ENCODE data around the gene TNFRSF8. TPM values are rescaled to one million over a fixed set of nuclear protein-coding genes. Genes with fewer than 3 reads are reported as not detected.
"Not testable (repeated sequence)": the region's sequence is repeated elsewhere in the genome, so short reads cannot be mapped to it uniquely, and the experiment has no call there.

TNFRSF8 gene
- total RNA-seq, 1 donor from 2014 or later, result 1.8 TPM

GRCh38 chr1:12035312-12035711 is 27.8 kb upstream of the TNFRSF8 start:
- intact Hi-C loops (cut with DNase I), result no loop called here
- no peak overlapping the region for H3K27ac ChIP-seq
- no peak overlapping the region for H3K4me3 ChIP-seq
- ATAC-seq, result no peak
- no peaks in the 10 kb centered on the region for H3K27me3 ChIP-seq
- H3K4me1 ChIP-seq, result peaks cover 10% of the 10 kb centered on the region
- TF ChIP-seq CTCF (IDR thresholded peaks at IDR 0.05), result no peak
- H3K9me3 ChIP-seq, result no peaks in the 10 kb centered on the region
- DNase-seq, result no peak
- H3K36me3 ChIP-seq, result no peaks in the 10 kb centered on the region

- H3K36me3 ChIP-seq, result no peaks in the 10 kb centered on the region
- intact Hi-C loops (cut with DNase I), result no loop called here
- no peaks in the 10 kb centered on the region for H3K9me3 ChIP-seq
- ATAC-seq, result no peak
- H3K27me3 ChIP-seq, result no peaks in the 10 kb centered on the region
- no peak for DNase-seq
- H3K27ac ChIP-seq, result no peak overlapping the region
- TF ChIP-seq CTCF (IDR thresholded peaks at IDR 0.05), result no peak
- H3K4me3 ChIP-seq, result no peak overlapping the region
- peaks cover 1% of the 10 kb centered on the region for H3K4me1 ChIP-seq
Observed at GRCh38 chr1:12037486-12038355, 25.4 kb upstream of the TNFRSF8 start.

GRCh38 chr1:12038356-12039163 is 24.5 kb upstream of the TNFRSF8 start:
- no peak for ATAC-seq
- H3K27me3 ChIP-seq, result no peaks in the 10 kb centered on the region
- TF ChIP-seq CTCF (IDR thresholded peaks at IDR 0.05), result no peak
- H3K4me3 ChIP-seq, result no peak overlapping the region
- H3K36me3 ChIP-seq, result no peaks in the 10 kb centered on the region
- H3K4me1 ChIP-seq, result no peaks in the 10 kb centered on the region
- H3K27ac ChIP-seq, result no peak overlapping the region
- H3K9me3 ChIP-seq, result no peaks in the 10 kb centered on the region
- no peak for DNase-seq
- intact Hi-C loops (cut with DNase I), result no loop called here

- no peak for DNase-seq
- Histone ChIP-seq H3K4me1 (no peaks in the 10 kb centered on the region), H3K27me3 (no peaks in the 10 kb centered on the region), H3K4me3 (no peak overlapping the region), H3K27ac (no peak overlapping the region), H3K9me3 (no peaks in the 10 kb centered on the region), H3K36me3 (no peaks in the 10 kb centered on the region)
- ATAC-seq, result peak; percentile 13
- intact Hi-C loops (cut with DNase I), result no loop called here
- TF ChIP-seq CTCF (IDR thresholded peaks at IDR 0.05), result no peak
Observed at GRCh38 chr1:12039164-12039525, 24.0 kb upstream of the TNFRSF8 start.

- intact Hi-C loops (cut with DNase I); H3K4me3 ChIP-seq; H3K27ac ChIP-seq; ATAC-seq; H3K4me1 ChIP-seq; H3K36me3 ChIP-seq; H3K9me3 ChIP-seq; H3K27me3 ChIP-seq; DNase-seq: not testable (repeated sequence)
Observed at GRCh38 chr1:12039824-12040456, 23.2 kb upstream of the TNFRSF8 start.
